Measurements from ENCODE around the gene AP1AR.

Gene AP1AR

GRCh38 chr4:112225157-112225556 lies 6.4 kb upstream of the AP1AR start:
- DNase-seq, result no peak

GRCh38 chr4:112230879-112231778 lies 458 bp upstream of the AP1AR start:
- peak; percentile 98 for DNase-seq

GRCh38 chr4:112234952-112235609 lies 3.5 kb downstream of the AP1AR start:
- DNase-seq, result peak; percentile 51

- no peak for DNase-seq
These were observed 4.5 kb downstream of the AP1AR start for GRCh38 chr4:112236040-112236439.

GRCh38 chr4:112238833-112239232 lies 7.2 kb downstream of the AP1AR start:
- DNase-seq, result no peak

- DNase-seq, result no peak
These were observed 13.8 kb downstream of the AP1AR start for GRCh38 chr4:112245383-112245782.

GRCh38 chr4:112247021-112247420 lies 15.4 kb downstream of the AP1AR start:
- DNase-seq, result no peak

GRCh38 chr4:112251019-112251643 lies 19.5 kb downstream of the AP1AR start:
- no peak for DNase-seq

- DNase-seq, result no peak
These were observed 20.6 kb downstream of the AP1AR start for GRCh38 chr4:112252234-112252633.

- DNase-seq, result no peak
These were observed 21.9 kb downstream of the AP1AR start for GRCh38 chr4:112253382-112254000.

GRCh38 chr4:112257098-112257497 lies 25.5 kb downstream of the AP1AR start:
- no peak for DNase-seq

- DNase-seq, result no peak
These were observed 35.2 kb downstream of the AP1AR start for GRCh38 chr4:112266823-112267222.

- no peak for DNase-seq
These were observed 38.5 kb downstream of the AP1AR start for GRCh38 chr4:112270051-112270450.

GRCh38 chr4:112270640-112271421 lies 39.2 kb downstream of the AP1AR start:
- no peak for DNase-seq

- DNase-seq, result no peak
These were observed 40.7 kb downstream of the AP1AR start for GRCh38 chr4:112272292-112272691.

GRCh38 chr4:112274959-112275358 lies 43.4 kb downstream of the AP1AR start:
- DNase-seq, result no peak

- DNase-seq, result no peak
These were observed 44.5 kb downstream of the AP1AR start for GRCh38 chr4:112276113-112276512.

GRCh38 chr4:112277220-112277619 lies 45.6 kb downstream of the AP1AR start:
- DNase-seq, result no peak

GRCh38 chr4:112277705-112278448 lies 46.3 kb downstream of the AP1AR start:
- DNase-seq, result no peak

- DNase-seq, result no peak
These were observed 47.7 kb downstream of the AP1AR start for GRCh38 chr4:112279025-112279881.

- DNase-seq, result no peak
These were observed 48.3 kb downstream of the AP1AR start for GRCh38 chr4:112279882-112280315.
